OCI-LY7 (cell line): ENCODE data around the gene HNF1A. TPM values are rescaled to one million over a fixed set of nuclear protein-coding genes. Genes with fewer than 3 reads are reported as not detected.

Source experiments
- BruUV-seq: library from RNA; stranded (reverse); fragments of 400-500 nt; replicated peaks from 2 replicates; lab custom pipeline; 2021; lab: Mats Ljungman, UMichigan
- CTCF ChIA-PET: fragments of 300-600 bp; sonication (Branson Sonifier 250); formaldehyde crosslinking; loops from one replicate; lab custom pipeline; 2022; ENCODE audit warnings: antibody characterized with exemption; ENCODE audit not compliant: unreplicated experiment; lab: Charles Lee
- POLR2A ChIA-PET: fragments of 300-600 bp; sonication (Branson Sonifier 250); formaldehyde crosslinking; loops from one replicate; lab custom pipeline; 2022; ENCODE audit warnings: antibody characterized with exemption; lab: Charles Lee
- DNase-seq: peaks from one replicate; pipeline ENCODE4 v3.0.0-alpha.2; 2015; ENCODE audit warnings: low spot score
- H2AFZ ChIP-seq: fragments of 200-600 bp; sonication (generic), shearing (Covaris generic); 2 replicates; pipeline ENCODE4 v1.6.1; 2014; ENCODE audit warnings: mild to moderate bottlenecking, antibody characterized with exemption, low read length, moderate library complexity
- H3K27ac ChIP-seq: fragments of 200-600 bp; sonication (generic); 2 replicates; pipeline ENCODE4 v1.5.1; 2014; ENCODE audit warnings: mixed run types, low read depth, mild to moderate bottlenecking, moderate library complexity, low read length, inconsistent platforms; ENCODE audit not compliant: poor library complexity, severe bottlenecking
- H3K36me3 ChIP-seq: fragments of 200-600 bp; sonication (generic); 2 replicates; pipeline ENCODE4 v1.6.1; 2014; ENCODE audit warnings: mild to moderate bottlenecking, antibody characterized with exemption, low read length, moderate library complexity, mixed read lengths; ENCODE audit not compliant: insufficient read depth
- H3K4me1 ChIP-seq: fragments of 200-600 bp; sonication (generic); 2 replicates; pipeline ENCODE4 v1.5.1; 2014; ENCODE audit warnings: mild to moderate bottlenecking, low read length; ENCODE audit not compliant: insufficient read depth, poor library complexity, severe bottlenecking
- H3K4me2 ChIP-seq: fragments of 200-600 bp; sonication (generic); 2 replicates; pipeline ENCODE4 v1.6.1; 2014; ENCODE audit warnings: mild to moderate bottlenecking, low read length
- H3K4me3 ChIP-seq: fragments of 200-600 bp; sonication (generic); 2 replicates; pipeline ENCODE4 v1.5.1; 2014; ENCODE audit warnings: mild to moderate bottlenecking, low read depth, low read length; ENCODE audit not compliant: poor library complexity, severe bottlenecking
- H3K79me2 ChIP-seq: fragments of 200-600 bp; sonication (generic); 2 replicates; pipeline ENCODE4 v1.6.1; 2016; ENCODE audit warnings: low read depth, mild to moderate bottlenecking, low read length, moderate library complexity, mixed read lengths; ENCODE audit not compliant: insufficient read depth
- H3K9me2 ChIP-seq: fragments of 200-600 bp; sonication (generic); 2 replicates; pipeline ENCODE4 v1.6.1; 2016; ENCODE audit warnings: mild to moderate bottlenecking, low read length, mixed read lengths; ENCODE audit not compliant: insufficient read depth
- H3K9me3 ChIP-seq: fragments of 200-600 bp; sonication (generic); 2 replicates; pipeline ENCODE4 v1.6.1; 2014; ENCODE audit warnings: mild to moderate bottlenecking, mixed run types, low read length, mixed read lengths
- H4K20me1 ChIP-seq: fragments of 200-600 bp; sonication (generic); 2 replicates; pipeline ENCODE4 v1.6.1; 2014; ENCODE audit warnings: mild to moderate bottlenecking, antibody characterized with exemption, low read length, moderate library complexity, mixed read lengths; ENCODE audit not compliant: insufficient read depth
- CTCF ChIP-seq: fragments of 200-600 bp; sonication (generic); conservative IDR thresholded peaks from 2 replicates; pipeline ENCODE4 v1.5.1; 2014; ENCODE audit warnings: mild to moderate bottlenecking, antibody characterized with exemption, low read length, moderate library complexity, mixed read lengths
- EZH2phosphoT487 ChIP-seq: fragments of 200-600 bp; sonication (generic); IDR thresholded peaks from 2 replicates; pipeline ENCODE4 v1.6.1; 2018; ENCODE audit warnings: low read depth, borderline replicate concordance, mild to moderate bottlenecking, mixed run types, antibody characterized with exemption, low read length, moderate library complexity, mixed read lengths
- intact Hi-C: fragments of 100-400 bp; cut with micrococcal nuclease; formaldehyde crosslinking; loops from one replicate; pipeline ENCODE4 v1.10.0; 2022; ENCODE audit not compliant: unreplicated experiment
- total RNA-seq, 2 experiments: library from RNA; depleted of rRNA in 1 of 2; stranded (reverse); fragments of >200 nt in 1 of 2; shearing (Covaris generic) in 1 of 2; gene quantifications; 2 replicates each; pipeline ENCODE4 v1.2.3, GENCODE V29; 2014 to 2022

HNF1A gene
- total RNA-seq, 2 experiments from 2014 or later: not detected

- H3K79me2 ChIP-seq: no peaks in the 10 kb centered on the region
- H4K20me1 ChIP-seq: no peaks in the 10 kb centered on the region
- TF ChIP-seq CTCF (no peak), EZH2phosphoT487 (no peak)
- H3K9me2 ChIP-seq: no peaks in the 10 kb centered on the region
- no peak overlapping the region for H3K4me3 ChIP-seq
- intact Hi-C loops: no loop called here
- no peak overlapping the region for H3K27ac ChIP-seq
- BruUV-seq: no TSS peak
- no peak overlapping the region for H3K4me2 ChIP-seq
- no peak for DNase-seq
- no peaks in the 10 kb centered on the region for H3K36me3 ChIP-seq
- no peaks in the 10 kb centered on the region for H3K9me3 ChIP-seq
- no peaks in the 10 kb centered on the region for H3K4me1 ChIP-seq
- ChIA-PET POLR2A (no interaction called here), CTCF (no interaction called here)
- H2AFZ ChIP-seq: no peak overlapping the region
These were observed 4.3 kb downstream of the HNF1A start for GRCh38 chr12:120982659-120983058.

- Histone ChIP-seq H3K4me3 (no peak overlapping the region), H2AFZ (no peak overlapping the region), H3K9me2 (no peaks in the 10 kb centered on the region), H3K79me2 (no peaks in the 10 kb centered on the region), H3K4me2 (no peak overlapping the region), H3K27ac (no peak overlapping the region), H4K20me1 (no peaks in the 10 kb centered on the region), H3K36me3 (no peaks in the 10 kb centered on the region), H3K4me1 (no peaks in the 10 kb centered on the region), H3K9me3 (no peaks in the 10 kb centered on the region)
- no TSS peak for BruUV-seq
- intact Hi-C loops: no loop called here
- POLR2A ChIA-PET: interaction anchor here (0.5 to 0.6 kb wide), 2 partner anchors 41 to 95 kb away, joined by 3 to 4 read pairs; no protein-coding TSS in a partner anchor
- no peak for DNase-seq
- CTCF ChIA-PET: no interaction called here
- TF ChIP-seq CTCF (no peak), EZH2phosphoT487 (no peak)
These were observed 5.4 kb downstream of the HNF1A start for GRCh38 chr12:120983759-120984158.

- intact Hi-C loops: no loop called here
- Histone ChIP-seq H2AFZ (no peak overlapping the region), H3K4me2 (no peak overlapping the region), H3K9me2 (no peaks in the 10 kb centered on the region), H3K79me2 (no peaks in the 10 kb centered on the region), H3K27ac (no peak overlapping the region), H4K20me1 (no peaks in the 10 kb centered on the region), H3K9me3 (no peaks in the 10 kb centered on the region), H3K4me3 (no peak overlapping the region), H3K4me1 (no peaks in the 10 kb centered on the region), H3K36me3 (no peaks in the 10 kb centered on the region)
- TF ChIP-seq EZH2phosphoT487 (no peak), CTCF (no peak)
- POLR2A ChIA-PET: interaction anchor here (0.7 kb wide), 1 partner anchor 308 kb away, joined by 4 read pairs; no protein-coding TSS in a partner anchor
- CTCF ChIA-PET: no interaction called here
- DNase-seq: no peak
- no TSS peak for BruUV-seq
These were observed 6.1 kb downstream of the HNF1A start for GRCh38 chr12:120984351-120984898.
